Neural cell (in vitro differentiated cells): ENCODE measurements around the gene RNF169.

Experiments
- CTCF ChIP-seq: fragments of 450-650 bp; IDR thresholded peaks from 2 replicates; pipeline ENCODE4 v1.5.1; 2014; ENCODE audit warnings: antibody characterized with exemption, mild to moderate bottlenecking, moderate library complexity; ENCODE audit not compliant: poor library complexity, severe bottlenecking
- EZH2 ChIP-seq: fragments of 200-600, 300-800 bp; shearing (Covaris generic), sonication (generic); IDR thresholded peaks from 2 replicates; pipeline ENCODE4 v1.6.1; 2014; ENCODE audit warnings: antibody characterized with exemption, low read length, borderline replicate concordance, mild to moderate bottlenecking; ENCODE audit not compliant: insufficient read depth, poor library complexity, severe bottlenecking

- TF ChIP-seq CTCF, result no peak
- TF ChIP-seq EZH2, result no peak
Measured at GRCh38 chr11:74839446-74839845, 90.8 kb downstream of the RNF169 start.
